Astrocyte of the cerebellum (primary cell): ENCODE results near the gene CHCHD6.

ENCODE experiments used
- DNase-seq: peaks from one replicate; pipeline ENCODE4 v3.0.0-alpha.2; 2011; ENCODE audit warnings: low read depth
- H3K4me3 ChIP-seq: 2 replicates; pipeline ENCODE4 v1.5.1; 2011; ENCODE audit warnings: mild to moderate bottlenecking, low read depth, low read length, moderate library complexity
- CTCF ChIP-seq: IDR thresholded peaks from 2 replicates; pipeline ENCODE4 v1.5.1; 2012; ENCODE audit warnings: low read length, low read depth, moderate library complexity, mild to moderate bottlenecking; ENCODE audit errors: missing control alignments
- in situ Hi-C: cut with HindIII; loops from 2 replicates; pipeline ENCODE4 v1.10.0; 2017; ENCODE audit warnings: low sequenced_read_pairs

Gene CHCHD6

DNA sequence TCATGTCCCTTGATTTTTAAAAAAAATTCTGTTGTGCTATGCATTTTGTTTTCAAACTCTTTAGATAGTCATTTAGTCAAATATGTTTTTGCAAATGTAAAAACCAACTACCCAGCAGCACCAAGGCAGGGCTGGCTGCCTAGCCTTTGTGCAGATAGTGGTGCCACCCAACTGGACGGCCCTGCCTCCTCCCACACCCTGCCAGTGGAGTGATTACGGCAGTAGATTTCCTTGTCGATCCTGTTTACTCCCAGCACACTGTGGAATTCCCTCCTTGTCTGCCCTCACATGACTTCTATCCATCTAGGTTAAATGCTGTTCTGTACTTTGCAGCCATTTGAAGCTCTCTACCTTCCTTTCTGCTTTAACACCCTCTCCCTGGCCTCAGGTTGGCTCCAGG lies 199.5 kb downstream of the CHCHD6 start:
- in situ Hi-C loops, result no loop called here
- TF ChIP-seq CTCF, result no peak
- DNase-seq, result no peak
- H3K4me3 ChIP-seq, result no peak overlapping the region

- TF ChIP-seq CTCF, result no peak
- no peak overlapping the region for H3K4me3 ChIP-seq
- no peak for DNase-seq
- in situ Hi-C loops, result no loop called here
These were observed 203.5 kb downstream of the CHCHD6 start for GRCh38 chr3:126907557-126907956.

GRCh38 chr3:126908752-126909275 lies 204.8 kb downstream of the CHCHD6 start:
- no peak overlapping the region for H3K4me3 ChIP-seq
- in situ Hi-C loops, result no loop called here
- no peak for DNase-seq
- TF ChIP-seq CTCF, result no peak

DNA sequence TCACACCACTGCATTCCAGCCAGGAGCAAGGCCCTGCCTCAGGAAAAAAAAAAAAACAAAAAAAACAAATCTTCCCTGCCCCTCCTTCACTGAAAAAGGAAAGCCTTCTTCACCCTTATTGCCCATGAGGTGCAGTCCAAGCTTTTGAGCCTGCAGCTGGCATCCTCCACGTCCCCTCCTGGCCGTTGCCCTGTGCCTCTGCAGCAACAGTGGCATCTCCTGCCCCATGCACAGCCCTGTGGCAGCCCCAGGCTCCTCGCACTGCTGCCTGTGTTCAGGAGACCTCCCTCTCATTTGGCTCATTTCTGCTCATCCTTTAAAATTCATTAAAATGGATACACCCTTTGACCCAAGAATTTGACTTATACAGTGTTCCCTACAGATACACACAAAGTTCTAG lies 206.2 kb downstream of the CHCHD6 start:
- no peak for TF ChIP-seq CTCF
- DNase-seq, result no peak
- in situ Hi-C loops, result no loop called here
- H3K4me3 ChIP-seq, result no peak overlapping the region

DNA sequence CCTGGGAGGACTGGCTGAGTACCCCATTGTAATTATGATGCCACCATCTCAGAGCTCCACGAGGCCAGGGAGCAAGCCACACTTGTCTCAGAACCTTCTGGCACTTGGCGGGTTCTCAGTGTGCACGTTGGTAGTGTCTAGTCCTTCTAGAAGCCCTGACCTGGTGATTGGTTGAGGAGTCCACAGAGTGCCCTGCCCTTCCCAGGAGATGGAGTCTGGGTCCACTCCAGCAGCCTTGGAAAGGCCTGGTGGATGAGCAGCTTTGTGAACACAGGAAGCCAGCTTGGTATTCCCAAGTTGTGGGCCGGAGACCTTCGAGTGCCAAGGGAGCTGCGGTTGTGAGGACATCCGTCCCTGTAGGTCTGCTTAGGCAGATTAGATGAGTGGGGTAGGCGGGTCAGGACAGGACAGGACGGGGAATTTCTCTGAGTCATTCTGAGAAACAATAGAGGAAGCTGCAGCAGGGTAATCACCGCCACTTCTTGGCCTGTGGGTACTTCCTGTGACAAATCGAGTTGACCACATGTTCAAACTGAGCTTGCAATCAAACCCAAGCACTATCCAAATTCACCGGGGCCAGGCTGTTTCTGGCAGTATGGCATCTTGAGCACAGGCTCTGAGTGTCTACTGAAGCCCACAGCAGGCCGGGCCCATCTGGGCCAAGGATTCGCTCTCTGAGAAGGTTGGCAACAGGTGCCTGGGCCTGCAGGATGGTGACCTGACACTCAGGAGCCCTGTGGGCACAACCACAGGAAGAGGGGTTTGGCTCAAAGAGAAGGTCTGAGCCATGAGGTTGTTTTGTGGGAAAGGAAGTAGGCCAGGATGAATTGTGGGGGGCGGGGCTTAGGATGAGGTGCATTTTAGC lies 207.4 kb downstream of the CHCHD6 start:
- TF ChIP-seq CTCF, result no peak
- peak; percentile 73 for DNase-seq
- H3K4me3 ChIP-seq, result no peak overlapping the region
- in situ Hi-C loops, result no loop called here

DNA sequence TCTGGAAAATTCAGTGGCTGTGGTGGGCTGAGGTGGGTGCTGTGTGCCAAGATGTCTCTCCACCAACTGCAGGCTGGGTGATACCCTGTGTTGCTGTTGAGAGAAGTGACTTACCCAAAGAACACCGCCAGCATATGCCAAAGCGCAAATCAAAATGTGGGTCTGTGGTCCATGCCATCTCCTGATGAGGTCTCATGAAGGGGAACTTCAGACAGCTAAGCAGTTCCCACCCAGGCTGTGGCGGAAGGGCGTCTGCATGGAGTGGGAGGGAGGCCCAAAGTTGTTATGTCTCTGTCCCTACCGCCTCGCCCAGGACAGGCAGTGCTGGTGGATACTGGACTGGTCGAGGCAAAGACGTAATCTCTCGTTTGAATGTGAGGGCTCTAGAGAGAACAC lies 208.0 kb downstream of the CHCHD6 start:
- no peak for DNase-seq
- in situ Hi-C loops, result no loop called here
- H3K4me3 ChIP-seq, result no peak overlapping the region
- no peak for TF ChIP-seq CTCF
